Measurements from ENCODE around the gene PALLD. TPM values are rescaled to one million over a fixed set of nuclear protein-coding genes. Genes with fewer than 3 reads are reported as not detected.

Gene PALLD
- total RNA-seq, 1 donor from 2014 or later = 93.5 TPM

- peak overlapping the region; percentile 49 for H3K4me3 Mint-ChIP-seq
- no peak for DNase-seq (ENCODE audit: extremely low spot score, unreplicated experiment)
- peak overlapping the region; percentile 82 for H3K27ac Mint-ChIP-seq
Observed at GRCh38 chr4:168569066-168569930, 72.4 kb downstream of the PALLD start.

GRCh38 chr4:168569931-168570276 is 73.1 kb downstream of the PALLD start:
- H3K9me3 Mint-ChIP-seq = peaks cover 4% of the 10 kb centered on the region
- H3K27me3 Mint-ChIP-seq = no peaks in the 10 kb centered on the region
- no peaks in the 10 kb centered on the region for H3K36me3 Mint-ChIP-seq
- no peak overlapping the region for H3K4me3 Mint-ChIP-seq
- peaks cover 32% of the 10 kb centered on the region for H3K4me1 Mint-ChIP-seq (ENCODE audit: unreplicated experiment)
- no peak overlapping the region for H3K27ac Mint-ChIP-seq
- TF ChIP-seq CTCF (conservative IDR thresholded peaks at IDR 0.05) = no peak
- no peak for DNase-seq (ENCODE audit: extremely low spot score, unreplicated experiment)

More at GRCh38 chr4:168569066-168569930, 72.4 kb downstream of the PALLD start:
- Mint-ChIP-seq H3K36me3 (no peaks in the 10 kb centered on the region), H3K4me1 (ENCODE audit: unreplicated experiment) (peaks cover 32% of the 10 kb centered on the region), H3K9me3 (peaks cover 4% of the 10 kb centered on the region), H3K27me3 (no peaks in the 10 kb centered on the region)
- no peak for TF ChIP-seq CTCF (conservative IDR thresholded peaks at IDR 0.05)

GRCh38 chr4:168570466-168570865 is 73.6 kb downstream of the PALLD start:
- H3K9me3 Mint-ChIP-seq = peaks cover 4% of the 10 kb centered on the region
- TF ChIP-seq CTCF (conservative IDR thresholded peaks at IDR 0.05) = no peak
- no peak overlapping the region for H3K4me3 Mint-ChIP-seq
- no peaks in the 10 kb centered on the region for H3K36me3 Mint-ChIP-seq
- H3K4me1 Mint-ChIP-seq (ENCODE audit: unreplicated experiment) = peaks cover 29% of the 10 kb centered on the region
- DNase-seq (ENCODE audit: extremely low spot score, unreplicated experiment) = no peak
- no peaks in the 10 kb centered on the region for H3K27me3 Mint-ChIP-seq
- H3K27ac Mint-ChIP-seq = no peak overlapping the region

- DNase-seq (ENCODE audit: extremely low spot score, unreplicated experiment) = no peak
- Mint-ChIP-seq H3K36me3 (no peaks in the 10 kb centered on the region), H3K4me3 (no peak overlapping the region), H3K27ac (no peak overlapping the region), H3K27me3 (no peaks in the 10 kb centered on the region), H3K4me1 (ENCODE audit: unreplicated experiment) (peaks cover 28% of the 10 kb centered on the region), H3K9me3 (peaks cover 4% of the 10 kb centered on the region)
- TF ChIP-seq CTCF (conservative IDR thresholded peaks at IDR 0.05) = no peak
Observed at GRCh38 chr4:168572002-168572401, 75.2 kb downstream of the PALLD start.

- Mint-ChIP-seq H3K9me3 (peaks cover 2% of the 10 kb centered on the region), H3K27ac (no peak overlapping the region), H3K27me3 (no peaks in the 10 kb centered on the region), H3K4me1 (ENCODE audit: unreplicated experiment) (peaks cover 26% of the 10 kb centered on the region), H3K4me3 (no peak overlapping the region), H3K36me3 (no peaks in the 10 kb centered on the region)
- TF ChIP-seq CTCF (conservative IDR thresholded peaks at IDR 0.05) = no peak
- DNase-seq (ENCODE audit: extremely low spot score, unreplicated experiment) = no peak
Observed at GRCh38 chr4:168573870-168574269, 77.0 kb downstream of the PALLD start.

All from type B pancreatic cell (in vitro differentiated cells).